Adrenal gland (tissue), 5 donors: ENCODE data around the gene PROSER2.

Experiments used
- POLR2A ChIP-seq, 2 donors: fragments of 450-650 bp; IDR thresholded peaks; one replicate each; pipeline ENCODE4 v1.6.1; 2017; ENCODE audit warnings: antibody characterized with exemption in 2 of 2, mild to moderate bottlenecking in 2 of 2, moderate library complexity in 1 of 2
- TF ChIP-seq, protein P1 (sequence below), 6 experiments: fragments of 450-650 bp in 4 of 6; fragments of 200-600 bp in 2 of 6; sonication (generic) in 1 of 6; IDR thresholded peaks; 1 replicate in 5 of 6; 2 replicates in 1 of 6; pipeline versions ENCODE4 v1.5.1 to v1.8.0; 2016 to 2021; ENCODE audit warnings: antibody characterized with exemption in 6 of 6, mild to moderate bottlenecking in 2 of 6, moderate library complexity in 1 of 6
- donor health status: DM: no; HTN: no; CAD: no.

DNA sequence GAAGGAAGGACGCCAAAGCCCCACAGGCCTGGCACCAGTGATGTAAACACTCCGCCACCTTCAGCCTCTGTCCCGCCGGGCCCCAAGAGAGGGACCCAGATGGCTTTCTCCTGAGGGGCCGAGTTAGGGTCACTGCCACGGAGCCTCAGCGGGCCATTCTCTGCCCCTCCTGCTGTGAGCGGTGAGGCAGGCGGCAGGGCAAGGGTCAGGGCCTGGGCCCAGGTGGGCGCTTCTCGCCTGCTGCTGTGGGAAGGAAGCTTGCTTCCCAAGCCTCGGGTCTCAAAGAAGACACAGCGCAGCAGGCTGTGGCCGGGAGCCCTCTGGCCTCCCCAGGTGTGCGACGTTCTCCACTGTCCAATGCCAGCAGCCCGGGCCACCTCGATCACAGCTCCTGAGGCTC, 84.8 kb downstream of the PROSER2 start:
- TF ChIP-seq, protein P1, sequence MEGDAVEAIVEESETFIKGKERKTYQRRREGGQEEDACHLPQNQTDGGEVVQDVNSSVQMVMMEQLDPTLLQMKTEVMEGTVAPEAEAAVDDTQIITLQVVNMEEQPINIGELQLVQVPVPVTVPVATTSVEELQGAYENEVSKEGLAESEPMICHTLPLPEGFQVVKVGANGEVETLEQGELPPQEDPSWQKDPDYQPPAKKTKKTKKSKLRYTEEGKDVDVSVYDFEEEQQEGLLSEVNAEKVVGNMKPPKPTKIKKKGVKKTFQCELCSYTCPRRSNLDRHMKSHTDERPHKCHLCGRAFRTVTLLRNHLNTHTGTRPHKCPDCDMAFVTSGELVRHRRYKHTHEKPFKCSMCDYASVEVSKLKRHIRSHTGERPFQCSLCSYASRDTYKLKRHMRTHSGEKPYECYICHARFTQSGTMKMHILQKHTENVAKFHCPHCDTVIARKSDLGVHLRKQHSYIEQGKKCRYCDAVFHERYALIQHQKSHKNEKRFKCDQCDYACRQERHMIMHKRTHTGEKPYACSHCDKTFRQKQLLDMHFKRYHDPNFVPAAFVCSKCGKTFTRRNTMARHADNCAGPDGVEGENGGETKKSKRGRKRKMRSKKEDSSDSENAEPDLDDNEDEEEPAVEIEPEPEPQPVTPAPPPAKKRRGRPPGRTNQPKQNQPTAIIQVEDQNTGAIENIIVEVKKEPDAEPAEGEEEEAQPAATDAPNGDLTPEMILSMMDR (IDR thresholded peaks at IDR 0.05) = no peak
- no peak for TF ChIP-seq POLR2A (IDR thresholded peaks at IDR 0.05)
